Psoas muscle (tissue), 8 donors: ENCODE measurements around the gene SERP2. TPM values are rescaled to one million over a fixed set of nuclear protein-coding genes. Genes with fewer than 3 reads are reported as not detected.
A peak's percentile ranks its signal among the peaks of the same experiment; 100 is the strongest.

Experiments used
- ATAC-seq, 4 donors: fragments of 200-7000 bp; cut with Tn5 transposase; one replicate each; pipeline ENCODE4 v1.9.1; 2020; ENCODE audit warnings: moderate library complexity in 3 of 4, mild to moderate bottlenecking in 2 of 4
- DNase-seq, 2 donors: peaks; one replicate each; pipeline ENCODE4 v3.0.0-alpha.2; 2020
- H3K27ac ChIP-seq: fragments of 200-600 bp; one replicate; pipeline ENCODE4 v1.8.0; 2022
- H3K27me3 ChIP-seq, 3 donors: fragments of 200-600 bp in 1 of 3; one replicate each; pipeline versions ENCODE4 v1.6.1 to v1.8.0; 2013 to 2022; ENCODE audit warnings: low read length in 2 of 3, mild to moderate bottlenecking in 2 of 3, moderate library complexity in 1 of 3; ENCODE audit not compliant: insufficient read depth in 3 of 3
- H3K36me3 ChIP-seq, 2 donors: fragments of 200-600 bp in 1 of 2; one replicate each; pipeline versions ENCODE4 v1.6.1 to v1.8.0; 2013 to 2022; ENCODE audit warnings: low read depth in 1 of 2, mild to moderate bottlenecking in 1 of 2, moderate library complexity in 1 of 2; ENCODE audit not compliant: insufficient read depth in 1 of 2
- H3K4me1 ChIP-seq: fragments of 200-600 bp; one replicate; pipeline ENCODE4 v1.8.0; 2022
- H3K4me3 ChIP-seq: fragments of 200-600 bp; one replicate; pipeline ENCODE4 v1.8.0; 2022; ENCODE audit warnings: mild to moderate bottlenecking
- H3K9me3 ChIP-seq: fragments of 200-600 bp; one replicate; pipeline ENCODE4 v1.8.0; 2022
- CTCF ChIP-seq: fragments of 200-600 bp; IDR thresholded peaks from one replicate; pipeline ENCODE4 v1.8.0; 2022; ENCODE audit warnings: antibody characterized with exemption
- WGBS, 3 donors: extraction: QIAGEN DNeasy Blood & Tissue Kit; methylation state at CpG; one replicate each; pipeline versions ENCODE4 v1.1.6 to v1.1.7; 2013; 5-methylcytosine and 5-hydroxymethylcytosine counted together
- intact Hi-C, 2 donors: fragments of 100-400 bp; cut with DNase I; formaldehyde crosslinking; loops; one replicate each; pipeline versions ENCODE4 v1.11.0 to v1.14.2; 2022
- polyA plus RNA-seq, 3 donors: library from polyadenylated mRNA; stranded (reverse); fragments of 200-250 nt; gene quantifications; one replicate each; pipeline ENCODE4 v1.2.3, GENCODE V29; 2013
- total RNA-seq, 4 donors: library from RNA; stranded (reverse); fragmentation: NEBNext Ultra II Directional in 2 of 4; extraction: Animal tissue kit (Norgen Biotek cat#: 25700) in 2 of 4; gene quantifications; one replicate each; pipeline versions ENCODE4 v1.2.1 to v1.2.4, GENCODE V29; 2021 to 2023
- donor health status: healthy with polysubstance abuse.
- donor health status: DM: no; HTN: no; CAD: no; lungs with moderate emphysema.
- donor health status: Bipolar disorder and iron deficiency.
- donor health status: healthy.
- donor health status: DM: yes; HTN: yes; CAD: no.
- donor health status: DM: no; HTN: no; CAD: no.
- donor health status: DM: no; HTN: no; CAD: no.
- donor health status: DM: yes; HTN: yes; CAD: no.

SERP2 gene
- total and polyA plus RNA-seq, 7 donors = 0.57 to 1.8 (median 1.1) TPM

DNA sequence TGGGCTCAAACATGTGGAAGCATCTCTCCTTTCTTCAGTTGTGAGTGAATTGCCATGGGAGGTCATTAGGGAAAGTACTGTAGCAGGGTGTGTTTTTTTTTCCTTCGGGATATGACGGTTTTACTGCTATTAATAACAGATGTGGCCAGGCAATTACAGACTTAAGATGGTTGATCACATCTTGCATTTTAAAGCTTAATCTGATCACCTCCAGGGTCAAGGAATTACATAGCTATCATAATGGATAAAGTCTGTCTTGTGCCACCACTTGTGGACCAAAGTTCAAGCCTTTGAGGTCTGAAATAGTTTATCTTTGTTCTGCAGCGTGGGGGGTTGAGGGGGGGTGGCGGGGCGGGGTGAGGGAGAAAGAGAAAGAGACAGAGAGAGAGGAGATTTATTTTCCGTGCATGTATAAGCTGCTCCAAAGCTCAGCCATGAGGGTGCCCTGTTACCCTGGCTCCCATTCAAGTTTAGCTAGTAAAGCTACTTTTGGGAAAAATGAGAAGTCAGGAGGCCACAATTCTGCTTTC, 5.5 kb upstream of the SERP2 start:
- no peak overlapping the region for H3K27ac ChIP-seq

GRCh38 chr13:44368599-44369368, 4.8 kb upstream of the SERP2 start:
- Histone ChIP-seq H3K9me3 (no peaks in the 10 kb centered on the region), H3K4me1 (peaks cover 3% of the 10 kb centered on the region), H3K27me3 (peaks cover 0 to 11% (median 2%) of the 10 kb centered on the region in 3 donors), H3K27ac (no peak overlapping the region), H3K36me3 (no peaks in the 10 kb centered on the region), H3K4me3 (no peak overlapping the region)
- no peak for TF ChIP-seq CTCF
- ATAC-seq (no peak), DNase-seq (no peak)
- intact Hi-C loops = no loop called here
- WGBS, 3 donors = 82 to 91% (median 82%) methylated on average over 5 of the region's 5 CpGs

More for the DNA sequence above, 5.5 kb upstream of the SERP2 start:
- Histone ChIP-seq H3K36me3 (no peaks in the 10 kb centered on the region), H3K27me3 (peaks cover 0 to 8% (median 0%) of the 10 kb centered on the region in 3 donors), H3K4me3 (no peak overlapping the region), H3K4me1 (peaks cover 3% of the 10 kb centered on the region), H3K9me3 (no peaks in the 10 kb centered on the region)
- intact Hi-C loops = no loop called here
- no peak for TF ChIP-seq CTCF
- ATAC-seq = no peak
- DNase-seq = no peak
- WGBS, 3 donors = 34 to 47% (median 37%) methylated on average over 6 of the region's 6 CpGs

- 93 to 97% (median 96%) methylated on average over 3 of the region's 3 CpGs for WGBS, 3 donors
These were observed 2.2 kb upstream of the SERP2 start for GRCh38 chr13:44371421-44371820.

DNA sequence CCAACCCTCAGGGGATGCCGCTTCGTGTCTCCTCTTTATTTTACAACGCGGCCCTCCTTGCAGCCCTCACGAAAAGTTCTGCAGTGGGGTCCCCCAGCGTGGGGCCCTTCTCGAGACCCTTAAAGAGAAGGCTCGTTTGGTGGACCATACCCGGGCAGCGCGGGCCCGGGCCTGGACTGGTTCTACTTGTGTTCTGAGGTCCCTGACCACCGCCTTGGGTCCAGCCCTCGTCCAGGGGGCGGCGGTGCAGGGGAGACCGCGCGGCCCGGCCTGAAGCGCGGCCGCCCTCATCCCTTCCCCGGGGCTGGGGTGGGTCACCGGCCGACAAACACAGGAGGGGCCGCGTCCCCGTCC, 400 bp upstream of the SERP2 start:
- 23 to 36% (median 24%) methylated on average over 29 of the region's 29 CpGs for WGBS, 3 donors
- Histone ChIP-seq H3K4me3 (peak overlapping the region; percentile 80), H3K27me3 (peaks cover 0 to 11% (median 2%) of the 10 kb centered on the region in 3 donors), H3K9me3 (no peaks in the 10 kb centered on the region), H3K36me3 (no peaks in the 10 kb centered on the region), H3K27ac (no peak overlapping the region), H3K4me1 (no peaks in the 10 kb centered on the region)
- ATAC-seq = peak; percentile 31 to 44 (median 36)
- TF ChIP-seq CTCF = no peak
- DNase-seq = peak in 1 of 2 donors; percentile 20
- intact Hi-C loops = no loop called here

More at GRCh38 chr13:44371421-44371820, 2.2 kb upstream of the SERP2 start:
- no peak overlapping the region for H3K4me3 ChIP-seq
- TF ChIP-seq CTCF = no peak
- ATAC-seq (no peak), DNase-seq (no peak)
- peaks cover 0 to 11% (median 2%) of the 10 kb centered on the region in 3 donors for H3K27me3 ChIP-seq
- no peaks in the 10 kb centered on the region for H3K36me3 ChIP-seq
- H3K9me3 ChIP-seq = no peaks in the 10 kb centered on the region
- intact Hi-C loops = no loop called here
- H3K4me1 ChIP-seq = peaks cover 3% of the 10 kb centered on the region
- no peak overlapping the region for H3K27ac ChIP-seq
